Mucosa of stomach (tissue), 1 donor: ENCODE results near the gene IPO13.

Source experiments
- H3K27me3 ChIP-seq: one replicate; pipeline ENCODE4 v1.7.0; 2013; ENCODE audit warnings: mild to moderate bottlenecking, low read length; ENCODE audit not compliant: control insufficient read depth, insufficient read depth
- H3K36me3 ChIP-seq: one replicate; pipeline ENCODE4 v1.7.0; 2013; ENCODE audit warnings: low read length; ENCODE audit not compliant: control insufficient read depth, insufficient read depth
- H3K4me1 ChIP-seq: one replicate; pipeline ENCODE4 v1.7.0; 2013; ENCODE audit warnings: mild to moderate bottlenecking, low read length; ENCODE audit not compliant: control insufficient read depth, insufficient read depth
- H3K4me3 ChIP-seq: one replicate; pipeline ENCODE4 v1.7.0; 2013; ENCODE audit warnings: low read length
- H3K9ac ChIP-seq: one replicate; pipeline ENCODE4 v1.7.0; 2013; ENCODE audit warnings: mild to moderate bottlenecking, low read length, moderate library complexity
- H3K9me3 ChIP-seq: one replicate; pipeline ENCODE4 v1.7.0; 2013; ENCODE audit warnings: mild to moderate bottlenecking, low read length, moderate library complexity; ENCODE audit not compliant: control insufficient read depth
- donor health status: Pancreatic carcinoma.

The IPO13 gene

GRCh38 chr1:43933386-43934100, 13.2 kb upstream of the IPO13 start, which contains the start of gene ARTN:
Gene ARTN (plus strand): TSS chr1:43933801. CDS start chr1:43935657, 1,856 bp downstream.
- Histone ChIP-seq H3K36me3 (no peaks in the 10 kb centered on the region), H3K9ac (peak within 1 kb of the TSS; percentile 57), H3K9me3 (no peaks in the 10 kb centered on the region), H3K4me1 (peaks cover 33% of the 10 kb centered on the region), H3K27me3 (peaks cover 34% of the 10 kb centered on the region), H3K4me3 (no peak within 1 kb of the TSS)

DNA sequence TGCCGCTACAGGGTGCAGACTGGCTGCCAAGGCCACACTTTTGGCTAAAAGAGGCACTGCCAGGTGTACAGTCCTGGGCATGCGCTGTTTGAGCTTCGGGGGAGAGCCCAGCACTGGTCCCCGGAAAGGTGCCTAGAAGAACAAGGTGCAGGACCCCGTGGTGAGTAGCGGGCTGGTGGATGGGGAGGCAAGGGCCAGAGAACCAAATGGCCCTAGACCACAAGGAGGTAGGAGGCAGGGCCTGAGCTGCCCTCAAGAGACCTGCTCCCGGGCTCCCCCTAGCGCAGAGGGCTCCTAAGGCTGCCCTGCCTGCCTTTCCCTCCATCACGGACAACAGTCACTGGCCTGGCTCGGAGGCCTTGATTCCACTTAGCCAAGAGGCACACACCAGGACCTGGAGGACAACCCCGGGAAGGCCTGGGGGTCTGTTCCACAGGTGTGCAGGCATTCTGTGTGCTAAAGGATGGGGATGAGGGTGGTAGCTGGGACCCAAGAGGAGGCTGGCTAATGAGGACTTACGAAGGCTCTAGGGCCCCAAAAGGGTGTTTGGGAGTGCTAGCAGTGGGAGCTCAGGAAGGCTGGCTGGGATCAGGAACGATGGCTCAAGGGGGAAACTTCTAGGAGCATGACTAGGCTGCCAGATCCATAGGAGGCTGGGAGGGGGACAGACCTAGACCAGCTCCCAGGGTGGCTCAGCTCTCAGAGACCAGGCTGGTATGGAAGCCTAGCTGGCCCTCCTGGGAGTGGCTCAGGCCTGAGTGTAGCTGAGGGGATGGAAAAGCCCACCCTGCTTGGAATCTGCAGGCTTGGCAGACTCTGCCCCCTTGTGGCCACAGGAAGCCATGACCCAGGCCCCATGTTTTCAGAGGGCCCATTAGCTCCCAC, 12.4 kb upstream of the IPO13 start:
- peaks cover 34% of the 10 kb centered on the region for H3K27me3 ChIP-seq
- no peaks in the 10 kb centered on the region for H3K9me3 ChIP-seq
- H3K9ac ChIP-seq: peak overlapping the region; percentile 57
- H3K36me3 ChIP-seq: no peaks in the 10 kb centered on the region
- H3K4me1 ChIP-seq: peaks cover 33% of the 10 kb centered on the region
- no peak overlapping the region for H3K4me3 ChIP-seq

DNA sequence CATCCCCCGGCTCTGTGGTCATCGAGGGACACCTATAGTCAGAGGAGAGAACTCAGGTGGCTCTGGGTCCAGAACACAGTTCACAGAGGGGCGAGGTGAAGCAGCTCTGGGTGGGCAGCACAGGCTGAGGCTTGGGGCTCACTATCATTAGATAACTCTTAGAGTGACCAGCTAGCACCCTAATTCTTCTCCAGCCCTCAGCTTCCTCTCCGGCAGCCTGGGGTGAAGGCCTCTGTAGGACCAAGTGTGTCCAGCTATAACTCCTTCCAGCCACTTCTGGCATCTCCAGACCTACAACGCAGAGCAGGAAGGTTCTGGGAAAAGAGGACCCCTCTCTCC, 11.8 kb upstream of the IPO13 start:
- Histone ChIP-seq H3K36me3 (no peaks in the 10 kb centered on the region), H3K4me1 (peaks cover 33% of the 10 kb centered on the region), H3K9me3 (no peaks in the 10 kb centered on the region), H3K4me3 (no peak overlapping the region), H3K9ac (peak overlapping the region; percentile 22), H3K27me3 (peaks cover 34% of the 10 kb centered on the region)

DNA sequence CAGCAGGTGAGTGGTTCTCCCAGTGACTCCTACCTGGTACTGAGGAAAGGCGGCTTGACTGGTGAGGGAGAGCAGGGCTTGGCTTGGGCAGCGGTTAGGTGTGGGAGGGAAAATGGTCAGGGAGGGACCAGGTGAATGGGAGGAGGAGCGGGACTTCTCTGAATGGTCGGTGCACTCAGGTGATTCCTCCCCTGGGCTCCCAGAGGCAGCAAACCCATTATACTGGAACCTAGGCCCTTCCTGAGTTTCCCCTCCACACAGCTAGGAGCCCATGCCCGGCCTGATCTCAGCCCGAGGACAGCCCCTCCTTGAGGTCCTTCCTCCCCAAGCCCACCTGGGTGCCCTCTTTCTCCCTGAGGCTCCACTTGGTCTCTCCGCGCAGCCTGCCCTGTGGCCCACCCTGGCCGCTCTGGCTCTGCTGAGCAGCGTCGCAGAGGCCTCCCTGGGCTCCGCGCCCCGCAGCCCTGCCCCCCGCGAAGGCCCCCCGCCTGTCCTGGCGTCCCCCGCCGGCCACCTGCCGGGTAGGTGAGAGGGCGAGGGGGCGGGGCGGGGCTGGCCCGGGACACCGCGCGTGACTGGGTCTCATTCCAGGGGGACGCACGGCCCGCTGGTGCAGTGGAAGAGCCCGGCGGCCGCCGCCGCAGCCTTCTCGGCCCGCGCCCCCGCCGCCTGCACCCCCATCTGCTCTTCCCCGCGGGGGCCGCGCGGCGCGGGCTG, 10.9 kb upstream of the IPO13 start:
- Histone ChIP-seq H3K36me3 (no peaks in the 10 kb centered on the region), H3K9ac (no peak overlapping the region), H3K9me3 (no peaks in the 10 kb centered on the region), H3K4me1 (peaks cover 33% of the 10 kb centered on the region), H3K27me3 (peaks cover 34% of the 10 kb centered on the region), H3K4me3 (no peak overlapping the region)

DNA sequence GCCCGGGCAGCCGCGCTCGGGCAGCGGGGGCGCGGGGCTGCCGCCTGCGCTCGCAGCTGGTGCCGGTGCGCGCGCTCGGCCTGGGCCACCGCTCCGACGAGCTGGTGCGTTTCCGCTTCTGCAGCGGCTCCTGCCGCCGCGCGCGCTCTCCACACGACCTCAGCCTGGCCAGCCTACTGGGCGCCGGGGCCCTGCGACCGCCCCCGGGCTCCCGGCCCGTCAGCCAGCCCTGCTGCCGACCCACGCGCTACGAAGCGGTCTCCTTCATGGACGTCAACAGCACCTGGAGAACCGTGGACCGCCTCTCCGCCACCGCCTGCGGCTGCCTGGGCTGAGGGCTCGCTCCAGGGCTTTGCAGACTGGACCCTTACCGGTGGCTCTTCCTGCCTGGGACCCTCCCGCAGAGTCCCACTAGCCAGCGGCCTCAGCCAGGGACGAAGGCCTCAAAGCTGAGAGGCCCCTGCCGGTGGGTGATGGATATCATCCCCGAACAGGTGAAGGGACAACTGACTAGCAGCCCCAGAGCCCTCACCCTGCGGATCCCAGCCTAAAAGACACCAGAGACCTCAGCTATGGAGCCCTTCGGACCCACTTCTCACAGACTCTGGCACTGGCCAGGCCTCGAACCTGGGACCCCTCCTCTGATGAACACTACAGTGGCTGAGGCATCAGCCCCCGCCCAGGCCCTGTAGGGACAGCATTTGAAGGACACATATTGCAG, 10.2 kb upstream of the IPO13 start:
- Histone ChIP-seq H3K36me3 (no peaks in the 10 kb centered on the region), H3K4me1 (peaks cover 33% of the 10 kb centered on the region), H3K27me3 (peaks cover 34% of the 10 kb centered on the region), H3K4me3 (no peak overlapping the region), H3K9ac (peak overlapping the region; percentile 25), H3K9me3 (no peaks in the 10 kb centered on the region)

- no peak overlapping the region for H3K4me3 ChIP-seq
- H3K9ac ChIP-seq: peak overlapping the region; percentile 25
- H3K4me1 ChIP-seq: peaks cover 33% of the 10 kb centered on the region
- H3K27me3 ChIP-seq: peaks cover 31% of the 10 kb centered on the region
- H3K36me3 ChIP-seq: no peaks in the 10 kb centered on the region
- H3K9me3 ChIP-seq: no peaks in the 10 kb centered on the region
Observed at GRCh38 chr1:43937179-43937865, 9.4 kb upstream of the IPO13 start.

DNA sequence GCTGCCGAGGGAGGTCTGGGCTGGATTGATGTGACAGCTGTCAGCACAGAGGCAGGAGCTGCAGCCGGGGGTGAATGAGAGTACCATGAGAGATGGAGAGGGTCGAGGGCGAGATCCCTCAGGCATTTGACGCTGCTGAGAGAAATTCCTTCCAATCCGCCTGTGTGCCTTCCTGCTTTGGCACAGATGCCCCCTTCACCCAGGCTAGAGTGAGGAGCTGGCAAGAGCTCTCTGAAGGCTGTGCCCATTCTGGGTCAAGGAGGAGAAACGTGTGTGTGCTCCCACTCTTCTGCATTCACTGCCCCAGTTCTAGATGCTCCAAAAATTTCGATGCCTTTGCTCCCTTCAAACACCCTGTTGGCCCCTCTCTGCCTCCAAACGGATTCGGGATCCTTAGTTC, 8.4 kb upstream of the IPO13 start:
- H3K9me3 ChIP-seq: no peaks in the 10 kb centered on the region
- no peak overlapping the region for H3K9ac ChIP-seq
- no peak overlapping the region for H3K4me3 ChIP-seq
- peaks cover 29% of the 10 kb centered on the region for H3K4me1 ChIP-seq
- H3K36me3 ChIP-seq: no peaks in the 10 kb centered on the region
- peaks cover 20% of the 10 kb centered on the region for H3K27me3 ChIP-seq

- Histone ChIP-seq H3K4me1 (peaks cover 22% of the 10 kb centered on the region), H3K9ac (no peak overlapping the region), H3K36me3 (no peaks in the 10 kb centered on the region), H3K4me3 (no peak overlapping the region), H3K27me3 (peaks cover 14% of the 10 kb centered on the region), H3K9me3 (no peaks in the 10 kb centered on the region)
Observed at GRCh38 chr1:43938892-43939587, 7.7 kb upstream of the IPO13 start.

DNA sequence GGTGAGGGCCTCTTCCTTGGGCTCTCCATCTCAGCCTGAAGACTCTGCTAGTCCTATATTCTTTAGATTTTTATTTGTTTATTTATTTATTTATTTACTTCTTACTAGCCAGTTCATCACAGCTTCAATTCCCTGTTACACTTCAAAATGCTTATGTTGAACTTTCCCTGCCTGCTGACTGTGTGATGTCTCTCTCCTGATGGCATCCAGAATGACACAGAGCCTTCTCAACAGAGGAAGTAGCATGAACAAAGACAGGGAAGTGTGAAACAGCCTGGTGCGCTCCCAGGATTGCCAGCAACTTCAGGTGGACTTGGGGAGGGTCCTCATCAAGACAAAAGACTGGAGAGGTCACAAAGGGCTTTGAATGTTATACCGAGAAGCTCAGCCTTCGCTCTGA, 4.3 kb upstream of the IPO13 start:
- no peaks in the 10 kb centered on the region for H3K27me3 ChIP-seq
- H3K9me3 ChIP-seq: no peaks in the 10 kb centered on the region
- no peak overlapping the region for H3K9ac ChIP-seq
- H3K36me3 ChIP-seq: no peaks in the 10 kb centered on the region
- peaks cover 2% of the 10 kb centered on the region for H3K4me1 ChIP-seq
- H3K4me3 ChIP-seq: no peak overlapping the region

- no peaks in the 10 kb centered on the region for H3K9me3 ChIP-seq
- H3K4me1 ChIP-seq: peaks cover 12% of the 10 kb centered on the region
- H3K27me3 ChIP-seq: no peaks in the 10 kb centered on the region
- H3K36me3 ChIP-seq: no peaks in the 10 kb centered on the region
- no peak overlapping the region for H3K9ac ChIP-seq
- H3K4me3 ChIP-seq: no peak overlapping the region
Observed at GRCh38 chr1:43944860-43945259, 1.9 kb upstream of the IPO13 start.
